Activated CD4-positive, alpha-beta T cell treated with anti-CD3 and anti-CD28 coated beads, Interleukin-2, amount 10 ng/mL, durations not matched to agents 7 days and 5 days (primary cell): ENCODE data around the gene CHPF2. TPM values are rescaled to one million over a fixed set of nuclear protein-coding genes. Genes with fewer than 3 reads are reported as not detected.

ENCODE experiments used
- CTCF ChIA-PET: fragments of 350-600 bp; sonication (Branson Sonifier 250); formaldehyde crosslinking; loops from one replicate; lab custom pipeline; 2021; ENCODE audit warnings: antibody characterized with exemption; lab: Charles Lee
- POLR2A ChIA-PET: fragments of 350-600 bp; sonication (Branson Sonifier 250); formaldehyde crosslinking; loops from one replicate; lab custom pipeline; 2021; ENCODE audit warnings: antibody characterized with exemption; lab: Charles Lee
- DNase-seq: peaks from one replicate; pipeline ENCODE4 v3.0.0-alpha.2; 2020
- H3K27ac Mint-ChIP-seq: one replicate; pipeline ENCODE4 v1.8.0; 2021; ENCODE audit warnings: mild to moderate bottlenecking, moderate library complexity, mixed read lengths
- H3K27me3 Mint-ChIP-seq: one replicate; pipeline ENCODE4 v1.8.0; 2021; ENCODE audit warnings: mixed read lengths
- H3K36me3 Mint-ChIP-seq: one replicate; pipeline ENCODE4 v1.8.0; 2021; ENCODE audit warnings: low read depth, mixed read lengths
- H3K4me1 Mint-ChIP-seq: one replicate; pipeline ENCODE4 v1.8.0; 2021; ENCODE audit warnings: mixed read lengths
- H3K4me3 Mint-ChIP-seq: one replicate; pipeline ENCODE4 v1.8.0; 2021; ENCODE audit warnings: mild to moderate bottlenecking, moderate library complexity, mixed read lengths
- H3K9me3 Mint-ChIP-seq: one replicate; pipeline ENCODE4 v1.8.0; 2021; ENCODE audit warnings: mixed read lengths
- total RNA-seq, 2 experiments: library from RNA; stranded (reverse); gene quantifications; one replicate each; pipeline ENCODE4 v1.2.3, GENCODE V29; 2021

The CHPF2 gene
- total RNA-seq, 2 experiments from 2014 or later = 40.7 to 42.3 TPM

- H3K4me3 Mint-ChIP-seq = peak overlapping the region; percentile 99
- no peaks in the 10 kb centered on the region for H3K27me3 Mint-ChIP-seq
- POLR2A ChIA-PET = interaction anchor here (0.6 to 0.7 kb wide), 2 partner anchors 120 to 815 kb away, joined by 3 to 5 read pairs; no protein-coding TSS in a partner anchor
- CTCF ChIA-PET = interaction anchor here (0.5 to 4.9 kb wide), 2 partner anchors 16 to 1982 kb away, joined by 9 to 26 read pairs; no protein-coding TSS in a partner anchor
- H3K27ac Mint-ChIP-seq = peak overlapping the region; percentile 95
- no peaks in the 10 kb centered on the region for H3K9me3 Mint-ChIP-seq
- peaks cover 22% of the 10 kb centered on the region for H3K36me3 Mint-ChIP-seq
- H3K4me1 Mint-ChIP-seq = peaks cover 52% of the 10 kb centered on the region
- DNase-seq = no peak
These were observed 4.0 kb upstream of the CHPF2 start for GRCh38 chr7:151228024-151228866.

GRCh38 chr7:151229249-151229648 is 3.0 kb upstream of the CHPF2 start:
- ChIA-PET CTCF (interaction anchor here (4.9 kb wide), 1 partner anchor 15 kb away, joined by 26 read pairs; no protein-coding TSS in a partner anchor), POLR2A (interaction anchor here (0.7 kb wide), 1 partner anchor 816 kb away, joined by 3 read pairs; no protein-coding TSS in a partner anchor)
- no peaks in the 10 kb centered on the region for H3K9me3 Mint-ChIP-seq

GRCh38 chr7:151231080-151231479 is 1.2 kb upstream of the CHPF2 start:
- no peaks in the 10 kb centered on the region for H3K27me3 Mint-ChIP-seq
- ChIA-PET POLR2A (no interaction called here), CTCF (no interaction called here)
- DNase-seq = no peak
- peaks cover 48% of the 10 kb centered on the region for H3K4me1 Mint-ChIP-seq
- peaks cover 14% of the 10 kb centered on the region for H3K36me3 Mint-ChIP-seq
- peak overlapping the region; percentile 99 for H3K4me3 Mint-ChIP-seq
- peak overlapping the region; percentile 5 for H3K27ac Mint-ChIP-seq
- no peaks in the 10 kb centered on the region for H3K9me3 Mint-ChIP-seq

More at GRCh38 chr7:151229249-151229648, 3.0 kb upstream of the CHPF2 start:
- Mint-ChIP-seq H3K27ac (no peak overlapping the region), H3K4me3 (no peak overlapping the region), H3K36me3 (peaks cover 17% of the 10 kb centered on the region), H3K4me1 (peaks cover 59% of the 10 kb centered on the region), H3K27me3 (no peaks in the 10 kb centered on the region)
- DNase-seq = no peak

GRCh38 chr7:151232917-151233701 is 826 bp downstream of the CHPF2 start:
- peaks cover 29% of the 10 kb centered on the region for H3K4me1 Mint-ChIP-seq
- peak; percentile 67 for DNase-seq
- no peaks in the 10 kb centered on the region for H3K27me3 Mint-ChIP-seq
- POLR2A ChIA-PET = no interaction called here
- CTCF ChIA-PET = interaction anchor here (0.6 to 4.1 kb wide), 2 partner anchors 10 to 61 kb away, joined by 3 to 32 read pairs; no protein-coding TSS in a partner anchor
- H3K36me3 Mint-ChIP-seq = peaks cover 14% of the 10 kb centered on the region
- H3K9me3 Mint-ChIP-seq = no peaks in the 10 kb centered on the region
- H3K4me3 Mint-ChIP-seq = peak overlapping the region; percentile 99
- H3K27ac Mint-ChIP-seq = peak overlapping the region; percentile 98

GRCh38 chr7:151233804-151234203 is 1.5 kb downstream of the CHPF2 start:
- DNase-seq = no peak
- H3K4me1 Mint-ChIP-seq = peaks cover 26% of the 10 kb centered on the region
- POLR2A ChIA-PET = no interaction called here
- H3K27ac Mint-ChIP-seq = peak overlapping the region; percentile 98
- CTCF ChIA-PET = interaction anchor here (1.0 to 4.1 kb wide), 2 partner anchors 10 to 12 kb away, joined by 4 to 32 read pairs; no protein-coding TSS in a partner anchor
- peak overlapping the region; percentile 99 for H3K4me3 Mint-ChIP-seq
- no peaks in the 10 kb centered on the region for H3K27me3 Mint-ChIP-seq
- H3K9me3 Mint-ChIP-seq = no peaks in the 10 kb centered on the region
- H3K36me3 Mint-ChIP-seq = peaks cover 14% of the 10 kb centered on the region

GRCh38 chr7:151235091-151235787 is 3.0 kb downstream of the CHPF2 start:
- Mint-ChIP-seq H3K4me3 (no peak overlapping the region), H3K27ac (no peak overlapping the region), H3K4me1 (peaks cover 28% of the 10 kb centered on the region), H3K27me3 (no peaks in the 10 kb centered on the region), H3K9me3 (no peaks in the 10 kb centered on the region), H3K36me3 (peaks cover 18% of the 10 kb centered on the region)
- DNase-seq = no peak
- ChIA-PET POLR2A (no interaction called here), CTCF (interaction anchor here (0.6 to 4.1 kb wide), 3 partner anchors 8 to 208 kb away, joined by 3 to 32 read pairs (median 4); no protein-coding TSS in a partner anchor)

GRCh38 chr7:151236406-151236805 is 4.1 kb downstream of the CHPF2 start:
- H3K36me3 Mint-ChIP-seq = peaks cover 18% of the 10 kb centered on the region
- CTCF ChIA-PET = interaction anchor here (0.8 to 1.5 kb wide), 4 partner anchors 8 to 80 kb away, joined by 3 read pairs; partner anchors contain the start of gene ABCF2
- POLR2A ChIA-PET = no interaction called here
- H3K4me1 Mint-ChIP-seq = peaks cover 23% of the 10 kb centered on the region
- H3K9me3 Mint-ChIP-seq = no peaks in the 10 kb centered on the region
- H3K27ac Mint-ChIP-seq = no peak overlapping the region
- H3K4me3 Mint-ChIP-seq = no peak overlapping the region
- DNase-seq = no peak
- no peaks in the 10 kb centered on the region for H3K27me3 Mint-ChIP-seq

GRCh38 chr7:151237244-151238189 is 5.2 kb downstream of the CHPF2 start:
- no peak overlapping the region for H3K27ac Mint-ChIP-seq
- peaks cover 18% of the 10 kb centered on the region for H3K36me3 Mint-ChIP-seq
- peaks cover 15% of the 10 kb centered on the region for H3K4me1 Mint-ChIP-seq
- H3K4me3 Mint-ChIP-seq = no peak overlapping the region
- ChIA-PET CTCF (interaction anchor here (1.5 kb wide), 1 partner anchor 78 kb away, joined by 3 read pairs; no protein-coding TSS in a partner anchor), POLR2A (no interaction called here)
- H3K27me3 Mint-ChIP-seq = no peaks in the 10 kb centered on the region
- H3K9me3 Mint-ChIP-seq = no peaks in the 10 kb centered on the region
- no peak for DNase-seq

- no peak overlapping the region for H3K27ac Mint-ChIP-seq
- no peaks in the 10 kb centered on the region for H3K27me3 Mint-ChIP-seq
- peaks cover 22% of the 10 kb centered on the region for H3K4me1 Mint-ChIP-seq
- no peaks in the 10 kb centered on the region for H3K9me3 Mint-ChIP-seq
- POLR2A ChIA-PET = no interaction called here
- DNase-seq = no peak
- H3K4me3 Mint-ChIP-seq = no peak overlapping the region
- CTCF ChIA-PET = no interaction called here
- H3K36me3 Mint-ChIP-seq = peaks cover 16% of the 10 kb centered on the region
These were observed 6.0 kb downstream of the CHPF2 start for GRCh38 chr7:151238190-151238810.

GRCh38 chr7:151238924-151239836 is 6.9 kb downstream of the CHPF2 start:
- POLR2A ChIA-PET = no interaction called here

More at GRCh38 chr7:151238924-151239836, 6.9 kb downstream of the CHPF2 start:
- Mint-ChIP-seq H3K27me3 (no peaks in the 10 kb centered on the region), H3K36me3 (peaks cover 16% of the 10 kb centered on the region), H3K4me1 (peaks cover 23% of the 10 kb centered on the region), H3K4me3 (no peak overlapping the region), H3K27ac (peak overlapping the region; percentile 60), H3K9me3 (no peaks in the 10 kb centered on the region)
- CTCF ChIA-PET = no interaction called here
- no peak for DNase-seq
